HL-60 (cell line): Measurements from ENCODE around the gene KIDINS220.

Source experiments
- DNase-seq, 2 experiments: peaks; one replicate each; pipeline ENCODE4 v3.0.0-alpha.2; 2010 to 2020; ENCODE audit warnings: low read depth in 1 of 2, low spot score in 1 of 2
- H3K27ac ChIP-seq: fragments of 250-450 bp; sonication (Bioruptor Pico); replicated peaks from 2 replicates; pipeline ENCODE4 v1.5.1; 2020; ENCODE audit warnings: mild to moderate bottlenecking, moderate library complexity
- H3K27me3 ChIP-seq: fragments of 250-450 bp; sonication (Bioruptor Pico); 2 replicates; pipeline ENCODE4 v1.5.1; 2021; ENCODE audit warnings: mild to moderate bottlenecking, moderate library complexity; ENCODE audit not compliant: insufficient read depth, poor library complexity, severe bottlenecking
- H3K4me3 ChIP-seq: replicated peaks from 2 replicates; pipeline ENCODE4 v1.5.1; 2011; ENCODE audit warnings: mild to moderate bottlenecking, control low read depth, low read length; ENCODE audit not compliant: insufficient read depth
- GABPA ChIP-seq: IDR thresholded peaks from 2 replicates; pipeline ENCODE4 v1.6.1; 2012; ENCODE audit warnings: low read depth
- POLR2AphosphoS5 ChIP-seq: IDR thresholded peaks from 2 replicates; pipeline ENCODE4 v1.6.1; 2012; ENCODE audit warnings: low read depth
- SPI1 ChIP-seq: IDR thresholded peaks from 2 replicates; pipeline ENCODE4 v1.6.1; 2012; ENCODE audit warnings: low read depth, mild to moderate bottlenecking, borderline replicate concordance
- TF ChIP-seq, protein P1 (sequence below): IDR thresholded peaks from 2 replicates; pipeline ENCODE4 v1.6.1; 2012; ENCODE audit warnings: low read depth; ENCODE audit not compliant: insufficient replicate concordance
- TF ChIP-seq, protein P2 (sequence below): IDR thresholded peaks from one replicate; pipeline ENCODE4 v1.5.1; 2011; ENCODE audit warnings: low read length, control low read depth, inconsistent platforms; ENCODE audit not compliant: insufficient read depth

The KIDINS220 gene

DNA sequence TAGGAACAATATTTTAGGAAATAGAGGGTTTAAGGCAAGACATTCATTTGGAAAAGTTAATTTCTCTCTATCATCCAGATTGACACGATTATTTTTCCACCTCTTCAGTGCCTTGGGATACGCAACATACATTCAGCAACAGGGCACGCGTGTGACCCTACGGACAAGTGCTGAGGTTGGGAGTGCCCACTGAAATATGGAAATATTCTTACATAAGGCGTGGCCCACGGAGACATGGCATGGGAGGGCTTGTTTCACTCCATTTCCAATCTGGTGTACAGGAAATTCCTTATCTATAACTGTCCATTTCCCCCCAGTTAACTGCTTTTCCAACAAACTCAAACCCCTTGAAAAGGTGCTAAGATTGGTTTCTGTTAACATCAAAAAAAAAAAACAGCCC, 20.9 kb upstream of the KIDINS220 start:
- TF ChIP-seq, protein P1, sequence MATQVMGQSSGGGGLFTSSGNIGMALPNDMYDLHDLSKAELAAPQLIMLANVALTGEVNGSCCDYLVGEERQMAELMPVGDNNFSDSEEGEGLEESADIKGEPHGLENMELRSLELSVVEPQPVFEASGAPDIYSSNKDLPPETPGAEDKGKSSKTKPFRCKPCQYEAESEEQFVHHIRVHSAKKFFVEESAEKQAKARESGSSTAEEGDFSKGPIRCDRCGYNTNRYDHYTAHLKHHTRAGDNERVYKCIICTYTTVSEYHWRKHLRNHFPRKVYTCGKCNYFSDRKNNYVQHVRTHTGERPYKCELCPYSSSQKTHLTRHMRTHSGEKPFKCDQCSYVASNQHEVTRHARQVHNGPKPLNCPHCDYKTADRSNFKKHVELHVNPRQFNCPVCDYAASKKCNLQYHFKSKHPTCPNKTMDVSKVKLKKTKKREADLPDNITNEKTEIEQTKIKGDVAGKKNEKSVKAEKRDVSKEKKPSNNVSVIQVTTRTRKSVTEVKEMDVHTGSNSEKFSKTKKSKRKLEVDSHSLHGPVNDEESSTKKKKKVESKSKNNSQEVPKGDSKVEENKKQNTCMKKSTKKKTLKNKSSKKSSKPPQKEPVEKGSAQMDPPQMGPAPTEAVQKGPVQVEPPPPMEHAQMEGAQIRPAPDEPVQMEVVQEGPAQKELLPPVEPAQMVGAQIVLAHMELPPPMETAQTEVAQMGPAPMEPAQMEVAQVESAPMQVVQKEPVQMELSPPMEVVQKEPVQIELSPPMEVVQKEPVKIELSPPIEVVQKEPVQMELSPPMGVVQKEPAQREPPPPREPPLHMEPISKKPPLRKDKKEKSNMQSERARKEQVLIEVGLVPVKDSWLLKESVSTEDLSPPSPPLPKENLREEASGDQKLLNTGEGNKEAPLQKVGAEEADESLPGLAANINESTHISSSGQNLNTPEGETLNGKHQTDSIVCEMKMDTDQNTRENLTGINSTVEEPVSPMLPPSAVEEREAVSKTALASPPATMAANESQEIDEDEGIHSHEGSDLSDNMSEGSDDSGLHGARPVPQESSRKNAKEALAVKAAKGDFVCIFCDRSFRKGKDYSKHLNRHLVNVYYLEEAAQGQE, result no peak
- TF ChIP-seq SPI1, result no peak
- no peak for TF ChIP-seq POLR2AphosphoS5
- H3K27me3 ChIP-seq, result peaks cover 11% of the 10 kb centered on the region
- no peak for DNase-seq
- H3K4me3 ChIP-seq, result no peak overlapping the region
- H3K27ac ChIP-seq, result no peak overlapping the region

DNA sequence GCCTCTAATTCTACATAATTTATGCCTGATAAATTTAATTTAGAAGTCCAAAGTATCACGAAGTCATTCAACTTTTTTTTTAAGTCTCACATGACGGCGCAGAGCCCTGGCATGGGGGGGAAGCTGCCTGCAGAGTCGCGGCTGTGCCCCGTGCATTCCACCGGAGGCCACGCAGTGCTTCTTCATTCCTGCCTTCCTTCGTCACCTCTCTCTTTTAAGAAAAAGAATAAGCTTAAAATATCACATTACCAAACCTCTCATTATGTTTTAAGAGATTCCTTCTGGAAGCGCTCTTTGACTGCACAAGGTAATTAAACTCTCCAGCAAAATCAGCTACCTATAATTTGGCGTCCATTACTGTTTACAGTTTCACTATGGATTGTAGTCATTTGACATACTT, 20.3 kb upstream of the KIDINS220 start:
- H3K4me3 ChIP-seq, result no peak overlapping the region
- no peak overlapping the region for H3K27ac ChIP-seq
- peaks cover 11% of the 10 kb centered on the region for H3K27me3 ChIP-seq
- no peak for TF ChIP-seq POLR2AphosphoS5
- TF ChIP-seq, protein P2, sequence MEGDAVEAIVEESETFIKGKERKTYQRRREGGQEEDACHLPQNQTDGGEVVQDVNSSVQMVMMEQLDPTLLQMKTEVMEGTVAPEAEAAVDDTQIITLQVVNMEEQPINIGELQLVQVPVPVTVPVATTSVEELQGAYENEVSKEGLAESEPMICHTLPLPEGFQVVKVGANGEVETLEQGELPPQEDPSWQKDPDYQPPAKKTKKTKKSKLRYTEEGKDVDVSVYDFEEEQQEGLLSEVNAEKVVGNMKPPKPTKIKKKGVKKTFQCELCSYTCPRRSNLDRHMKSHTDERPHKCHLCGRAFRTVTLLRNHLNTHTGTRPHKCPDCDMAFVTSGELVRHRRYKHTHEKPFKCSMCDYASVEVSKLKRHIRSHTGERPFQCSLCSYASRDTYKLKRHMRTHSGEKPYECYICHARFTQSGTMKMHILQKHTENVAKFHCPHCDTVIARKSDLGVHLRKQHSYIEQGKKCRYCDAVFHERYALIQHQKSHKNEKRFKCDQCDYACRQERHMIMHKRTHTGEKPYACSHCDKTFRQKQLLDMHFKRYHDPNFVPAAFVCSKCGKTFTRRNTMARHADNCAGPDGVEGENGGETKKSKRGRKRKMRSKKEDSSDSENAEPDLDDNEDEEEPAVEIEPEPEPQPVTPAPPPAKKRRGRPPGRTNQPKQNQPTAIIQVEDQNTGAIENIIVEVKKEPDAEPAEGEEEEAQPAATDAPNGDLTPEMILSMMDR, result no peak
- TF ChIP-seq, protein P1, result no peak
- TF ChIP-seq SPI1, result no peak
- no peak for TF ChIP-seq GABPA
- no peak for DNase-seq

DNA sequence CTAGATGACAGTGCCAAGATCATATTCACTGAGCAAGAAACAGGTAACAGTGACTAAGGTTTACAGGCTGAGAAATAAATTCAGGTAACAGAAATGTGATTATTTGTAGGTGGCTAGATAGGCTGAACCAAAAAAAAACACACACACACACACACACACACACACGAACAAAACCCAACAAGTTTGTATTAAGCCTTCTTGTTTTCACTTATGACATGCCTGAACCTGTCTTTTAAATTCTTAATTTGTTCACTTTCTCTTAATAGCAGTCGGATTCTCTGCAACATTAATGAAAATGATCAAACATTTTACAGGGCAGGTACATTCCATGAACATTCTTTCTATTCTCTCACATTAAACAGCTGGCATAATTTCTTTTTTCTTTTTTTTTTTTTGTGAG, 18.8 kb upstream of the KIDINS220 start:
- TF ChIP-seq, protein P2, result no peak
- TF ChIP-seq, protein P1, result no peak
- no peak for TF ChIP-seq POLR2AphosphoS5
- TF ChIP-seq GABPA, result no peak
- no peak for TF ChIP-seq SPI1
- Histone ChIP-seq H3K27me3 (peaks cover 7% of the 10 kb centered on the region), H3K27ac (no peak overlapping the region), H3K4me3 (no peak overlapping the region)
- no peak for DNase-seq

DNA sequence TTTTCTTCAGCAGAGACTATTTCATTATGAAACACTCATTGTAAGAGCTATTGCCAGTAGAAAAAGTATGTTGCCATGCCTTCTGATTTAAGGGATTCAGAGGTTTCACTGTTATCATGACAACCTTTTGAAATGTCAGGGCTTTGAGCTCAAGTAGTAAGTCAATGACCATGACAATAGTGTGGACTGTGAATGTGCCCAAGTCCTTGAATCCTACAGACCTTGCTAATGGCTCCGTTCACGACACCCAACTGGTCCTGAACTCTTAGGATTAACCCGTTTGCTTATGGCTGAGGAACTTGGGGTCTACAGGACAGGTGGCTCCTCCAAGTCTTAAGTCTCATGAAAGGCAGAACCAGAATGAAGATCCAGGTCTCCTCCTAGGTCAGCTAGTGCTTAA, 17.6 kb upstream of the KIDINS220 start:
- no peak overlapping the region for H3K27ac ChIP-seq
- TF ChIP-seq, protein P2, result no peak
- TF ChIP-seq POLR2AphosphoS5 (no peak), SPI1 (no peak), GABPA (no peak)
- TF ChIP-seq, protein P1, result no peak
- H3K27me3 ChIP-seq, result peaks cover 6% of the 10 kb centered on the region
- H3K4me3 ChIP-seq, result no peak overlapping the region
- no peak for DNase-seq
